GM21360 (cell line): Measurements from ENCODE around the gene KRTAP4-2.
"Not testable (repeated sequence)": the region's sequence is repeated elsewhere in the genome, so short reads cannot be mapped to it uniquely, and the experiment has no call there.

Source experiments
- ATAC-seq: cut with Tn5 transposase; IDR thresholded peaks from one replicate; pipeline ENCODE4 v1.9.1; 2021; ENCODE audit warnings: mild to moderate bottlenecking, moderate library complexity; ENCODE audit not compliant: unreplicated experiment

The KRTAP4-2 gene

DNA sequence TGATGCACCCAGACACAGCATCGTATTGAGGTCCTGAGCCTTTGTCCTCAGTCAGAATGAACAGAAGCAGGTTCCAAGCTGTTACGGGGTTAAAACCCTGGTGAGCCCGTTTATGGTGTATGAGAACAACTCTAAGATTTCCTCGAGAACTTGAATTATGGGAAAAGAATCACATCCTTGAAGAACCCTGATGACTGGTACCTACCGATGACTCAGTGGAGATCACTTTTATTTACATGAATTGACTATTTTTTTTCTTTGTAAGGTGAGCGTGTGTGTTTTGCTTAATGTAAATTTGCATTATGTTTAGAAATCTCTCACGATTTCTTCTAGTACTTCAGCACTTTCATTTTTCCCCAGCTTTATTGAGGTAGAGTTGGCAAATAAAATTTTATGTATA is 14.2 kb downstream of the KRTAP4-2 start:
- ATAC-seq, result no peak

- ATAC-seq, result no peak
Measured at GRCh38 chr17:41160648-41161047, 17.4 kb downstream of the KRTAP4-2 start, which contains the start of gene KRTAP4-4. KRTAP4-4 (minus strand) TSS chr17:41160748; CDS start chr17:41160691, 57 bp downstream.

DNA sequence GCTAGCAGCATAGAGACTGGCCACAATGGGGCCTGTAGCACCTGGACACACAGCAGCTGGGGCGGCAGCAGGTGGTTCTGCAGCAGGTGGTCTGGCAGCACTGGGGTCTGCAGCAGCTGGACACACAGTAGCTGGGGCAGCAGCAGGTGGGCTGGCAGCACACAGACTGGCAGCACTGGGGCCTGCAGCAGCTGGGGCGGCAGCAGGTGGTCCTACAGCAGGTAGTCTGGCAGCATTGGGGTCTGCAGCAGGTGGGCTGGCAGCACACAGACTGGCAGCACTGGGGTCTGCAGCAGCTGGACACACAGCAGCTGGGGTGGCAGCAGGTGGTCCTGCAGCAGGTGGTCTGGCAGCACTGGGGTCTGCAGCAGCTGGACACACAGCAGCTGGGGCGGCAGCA is 17.8 kb downstream of the KRTAP4-2 start:
- ATAC-seq, result not testable (repeated sequence)

- ATAC-seq, result no peak
Measured at GRCh38 chr17:41153856-41154255, 24.2 kb downstream of the KRTAP4-2 start.

GRCh38 chr17:41151525-41151924 is 26.5 kb downstream of the KRTAP4-2 start:
- no peak for ATAC-seq

GRCh38 chr17:41150026-41150425 is 28.0 kb downstream of the KRTAP4-2 start:
- no peak for ATAC-seq

- ATAC-seq, result no peak
Measured at GRCh38 chr17:41149652-41149985, 28.4 kb downstream of the KRTAP4-2 start, which contains the start of gene KRTAP4-5. KRTAP4-5 (minus strand) TSS chr17:41149825; CDS start chr17:41149767, 58 bp downstream.

DNA sequence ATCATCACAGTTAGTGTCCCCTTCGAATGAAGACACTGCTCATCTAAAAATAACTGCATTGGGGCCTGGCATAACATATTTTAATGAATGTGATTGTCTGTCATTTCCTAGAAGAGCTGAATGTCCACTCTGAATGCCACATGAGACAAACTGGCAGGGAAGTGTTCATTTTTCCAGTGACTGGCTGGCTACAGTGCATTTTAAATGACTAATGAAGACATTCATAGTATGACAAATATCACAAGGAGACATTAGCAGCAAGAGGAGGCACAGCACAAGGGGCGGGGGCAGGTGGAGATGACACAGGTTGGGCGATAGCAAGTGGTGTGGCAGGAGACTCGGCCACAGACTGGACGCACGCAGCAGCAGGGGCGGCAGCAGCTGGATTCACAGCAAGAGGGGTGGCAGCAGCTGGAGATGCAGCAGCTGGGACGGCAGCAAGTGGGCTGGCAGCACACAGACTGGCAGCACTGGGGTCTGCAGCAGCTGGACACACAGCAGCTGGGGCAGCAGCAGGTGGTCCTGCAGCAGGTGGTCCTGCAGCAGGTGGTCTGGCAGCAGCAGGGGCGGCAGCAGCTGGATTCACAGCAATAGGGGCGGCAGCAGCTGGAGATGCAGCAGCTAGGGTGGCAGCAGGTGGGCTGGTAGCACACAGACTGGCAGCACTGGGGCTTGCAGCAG is 28.9 kb downstream of the KRTAP4-2 start:
- ATAC-seq, result not testable (repeated sequence)

- ATAC-seq, result no peak
Measured at GRCh38 chr17:41147531-41148204, 30.4 kb downstream of the KRTAP4-2 start.

- no peak for ATAC-seq
Measured at GRCh38 chr17:41145261-41145660, 32.8 kb downstream of the KRTAP4-2 start.

DNA sequence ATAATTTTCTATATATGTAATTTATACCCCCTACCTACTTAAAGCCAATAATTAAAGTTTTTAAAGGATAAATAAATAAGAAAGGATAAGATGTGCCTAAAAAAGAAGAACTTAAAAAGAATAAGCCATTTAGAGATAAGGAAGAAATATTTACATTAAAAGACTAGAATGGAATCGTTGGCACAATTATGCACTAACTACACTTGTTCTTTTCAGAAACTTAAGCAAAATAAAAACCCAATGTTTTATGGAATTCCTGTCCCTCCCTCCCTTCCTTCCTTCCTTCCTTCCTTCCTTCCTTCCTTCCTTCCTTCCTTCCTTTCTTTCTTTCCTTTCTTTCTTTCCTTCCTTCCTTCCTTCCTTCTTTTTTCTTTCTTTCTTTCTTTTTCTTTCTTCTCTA is 33.2 kb downstream of the KRTAP4-2 start:
- no peak for ATAC-seq

- no peak for ATAC-seq
Measured at GRCh38 chr17:41141361-41141760, 36.7 kb downstream of the KRTAP4-2 start.

- no peak for ATAC-seq
Measured at GRCh38 chr17:41140360-41141131, 37.5 kb downstream of the KRTAP4-2 start, which contains the start of gene KRTAP4-6. KRTAP4-6 (minus strand) TSS chr17:41140544; CDS start chr17:41140487, 57 bp downstream.

GRCh38 chr17:41139865-41140264 is 38.2 kb downstream of the KRTAP4-2 start:
- not testable (repeated sequence) for ATAC-seq

- no peak for ATAC-seq
Measured at GRCh38 chr17:41133880-41134735, 43.9 kb downstream of the KRTAP4-2 start.

- no peak for ATAC-seq
Measured at GRCh38 chr17:41131979-41132378, 46.0 kb downstream of the KRTAP4-2 start.
